Measurements from ENCODE around the gene CRYBG3.
"Not testable (repeated sequence)": the region's sequence is repeated elsewhere in the genome, so short reads cannot be mapped to it uniquely, and the experiment has no call there.

The CRYBG3 gene

DNA sequence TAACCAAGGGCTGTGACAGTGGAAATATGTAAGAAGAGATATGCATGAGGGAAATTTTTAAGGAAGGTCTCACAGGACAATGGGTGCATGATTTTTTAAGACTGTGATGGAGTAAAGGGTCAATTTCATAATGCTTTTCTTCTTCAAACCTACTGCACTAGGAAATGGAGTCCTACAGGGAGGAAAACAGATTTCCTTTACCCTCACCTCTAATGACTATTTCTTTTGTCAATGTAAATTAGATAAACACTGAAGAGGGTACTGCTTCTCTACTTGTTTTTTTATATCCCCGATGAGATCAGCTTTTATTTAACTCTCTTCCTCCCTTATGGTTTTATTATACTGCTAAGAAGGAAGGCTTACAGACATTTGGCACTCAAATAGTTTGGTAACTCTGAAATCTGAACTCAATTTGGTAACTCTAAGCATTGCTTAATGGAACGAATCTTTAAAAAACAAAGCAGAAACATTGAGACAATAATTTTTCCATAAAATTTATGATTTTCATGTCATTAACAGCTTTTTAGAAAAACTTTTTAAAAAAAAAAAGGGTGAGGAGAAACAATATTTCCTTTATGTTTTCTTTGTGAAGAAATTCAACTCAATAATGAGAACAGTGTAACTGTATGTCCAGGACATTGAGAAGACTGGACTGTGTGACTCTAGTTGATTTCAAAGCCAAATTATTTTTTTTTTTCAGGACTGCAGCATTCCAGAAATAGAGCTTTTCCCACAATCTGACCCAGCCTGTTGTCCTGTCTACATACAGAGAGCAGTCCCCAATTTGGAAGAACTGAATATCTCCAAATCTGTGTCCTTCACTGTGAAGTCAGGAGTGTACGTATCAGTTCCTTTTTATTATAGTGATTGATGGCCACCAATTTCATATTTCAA, 64.4 kb downstream of the CRYBG3 start:
- TF ChIP-seq PAX5 (IDR thresholded peaks at IDR 0.05; ENCODE audit: insufficient read depth, low read length, severe bottlenecking) = no peak
- no peak for TF ChIP-seq POU2F2 (IDR thresholded peaks at IDR 0.05; ENCODE audit: low read depth, low read length)
- TF ChIP-seq TAF1 (IDR thresholded peaks at IDR 0.05; ENCODE audit: low read depth, low read length) = no peak
- TF ChIP-seq SPI1 (IDR thresholded peaks at IDR 0.05; ENCODE audit: low read depth, low read length) = no peak
- TF ChIP-seq POLR2AphosphoS5 (IDR thresholded peaks at IDR 0.05; ENCODE audit: low read depth, low read length) = no peak
- no peak for FAIRE-seq

DNA sequence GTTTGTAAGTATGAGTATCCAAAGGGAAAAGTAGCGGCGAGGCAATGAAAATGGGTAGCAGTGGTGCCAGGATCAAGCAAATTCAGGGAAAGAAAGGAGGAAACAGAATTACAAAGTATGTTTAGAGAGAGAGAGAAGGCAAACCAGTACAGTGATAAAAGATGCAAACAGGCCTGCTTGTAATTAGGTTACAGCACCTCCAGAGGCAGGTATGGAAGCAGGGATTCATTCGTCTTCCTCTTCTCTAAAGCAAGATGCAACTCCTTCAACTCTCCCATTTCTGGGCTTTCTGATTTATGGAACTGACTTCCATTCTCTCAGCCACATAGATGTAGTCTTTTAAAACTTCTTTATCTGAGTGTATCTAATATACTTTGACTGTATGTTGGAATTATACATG, 68.0 kb downstream of the CRYBG3 start:
- DNase-seq (ENCODE audit: insufficient read length, low spot score) (no peak), FAIRE-seq (no peak)
- TF ChIP-seq POLR2AphosphoS5 (IDR thresholded peaks at IDR 0.05; ENCODE audit: low read depth, low read length) (no peak), POU2F2 (IDR thresholded peaks at IDR 0.05; ENCODE audit: low read depth, low read length) (no peak), SPI1 (IDR thresholded peaks at IDR 0.05; ENCODE audit: low read depth, low read length) (no peak), PAX5 (IDR thresholded peaks at IDR 0.05; ENCODE audit: insufficient read depth, low read length, severe bottlenecking) (no peak), POLR2A (IDR thresholded peaks at IDR 0.05; ENCODE audit: low read depth, low read length) (no peak), TAF1 (IDR thresholded peaks at IDR 0.05; ENCODE audit: low read depth, low read length) (no peak)

More for the DNA sequence above, 64.4 kb downstream of the CRYBG3 start:
- DNase-seq (ENCODE audit: insufficient read length, low spot score) = no peak

DNA sequence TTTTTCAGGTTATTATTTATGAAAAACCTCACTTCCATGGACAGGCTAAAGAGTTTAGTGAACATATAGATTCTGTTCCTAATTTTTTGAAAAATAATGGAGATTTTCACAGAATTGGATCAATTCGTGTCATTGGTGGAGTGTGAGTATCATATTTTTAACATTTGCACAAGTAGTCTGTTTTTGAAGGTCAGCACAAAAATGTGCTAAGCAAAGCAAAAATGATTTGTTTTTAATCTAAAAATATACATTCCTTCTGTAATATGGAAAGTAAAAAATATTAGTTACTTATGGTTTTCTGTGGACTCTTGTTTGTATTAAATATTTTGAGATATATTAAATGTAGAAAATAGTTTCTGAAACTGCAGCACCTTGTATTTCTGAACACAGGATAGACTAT, 71.0 kb downstream of the CRYBG3 start:
- DNase-seq (ENCODE audit: insufficient read length, low spot score) (no peak), FAIRE-seq (no peak)
- TF ChIP-seq SPI1 (IDR thresholded peaks at IDR 0.05; ENCODE audit: low read depth, low read length) = no peak
- no peak for TF ChIP-seq TAF1 (IDR thresholded peaks at IDR 0.05; ENCODE audit: low read depth, low read length)
- TF ChIP-seq POLR2AphosphoS5 (IDR thresholded peaks at IDR 0.05; ENCODE audit: low read depth, low read length) = no peak
- no peak for TF ChIP-seq POU2F2 (IDR thresholded peaks at IDR 0.05; ENCODE audit: low read depth, low read length)
- TF ChIP-seq POLR2A (IDR thresholded peaks at IDR 0.05; ENCODE audit: low read depth, low read length) = no peak
- no peak for TF ChIP-seq PAX5 (IDR thresholded peaks at IDR 0.05; ENCODE audit: insufficient read depth, low read length, severe bottlenecking)

DNA sequence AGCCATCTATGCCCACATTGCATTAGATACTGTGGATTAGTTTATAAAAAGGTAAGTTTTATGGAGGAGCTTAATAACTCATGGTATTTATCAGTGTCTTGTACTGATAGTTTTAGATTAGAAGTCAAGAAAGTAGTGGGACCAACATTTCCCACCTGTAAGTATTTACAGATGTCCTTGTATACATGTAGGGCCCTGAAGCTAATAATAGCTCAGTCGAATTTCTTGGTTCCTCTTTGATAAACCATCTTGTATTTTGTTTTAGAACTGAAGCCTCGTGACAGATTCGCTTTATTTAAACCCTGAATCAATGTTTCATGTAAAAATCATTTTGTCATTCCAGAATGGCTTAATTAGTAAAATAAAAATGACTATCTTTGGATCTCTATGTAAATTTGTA, 73.4 kb downstream of the CRYBG3 start:
- TF ChIP-seq PAX5 (IDR thresholded peaks at IDR 0.05; ENCODE audit: insufficient read depth, low read length, severe bottlenecking) = no peak
- DNase-seq (ENCODE audit: insufficient read length, low spot score) = no peak
- FAIRE-seq = no peak

DNA sequence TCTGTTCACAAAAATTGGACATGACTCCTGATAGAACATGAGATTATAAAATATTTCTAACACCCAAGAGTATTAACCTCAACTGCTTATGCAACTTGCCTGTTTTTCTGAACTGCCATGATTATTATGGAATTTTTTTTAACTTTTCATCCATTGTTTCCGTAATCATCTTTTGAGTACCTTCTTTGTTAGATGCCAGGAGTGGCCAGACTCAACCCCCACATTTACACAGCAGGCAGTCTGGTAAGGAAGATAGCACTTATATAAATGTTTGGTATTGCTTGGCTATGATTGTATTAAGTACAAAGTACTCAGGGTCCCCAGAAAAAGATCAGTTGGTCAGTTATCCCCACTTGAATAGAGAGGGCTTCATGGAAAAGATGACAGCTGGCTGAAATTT, 74.3 kb downstream of the CRYBG3 start:
- DNase-seq (ENCODE audit: insufficient read length, low spot score) = no peak
- no peak for FAIRE-seq
- TF ChIP-seq PAX5 (IDR thresholded peaks at IDR 0.05; ENCODE audit: insufficient read depth, low read length, severe bottlenecking) = no peak
- TF ChIP-seq POLR2A (IDR thresholded peaks at IDR 0.05; ENCODE audit: low read depth, low read length) = no peak

DNA sequence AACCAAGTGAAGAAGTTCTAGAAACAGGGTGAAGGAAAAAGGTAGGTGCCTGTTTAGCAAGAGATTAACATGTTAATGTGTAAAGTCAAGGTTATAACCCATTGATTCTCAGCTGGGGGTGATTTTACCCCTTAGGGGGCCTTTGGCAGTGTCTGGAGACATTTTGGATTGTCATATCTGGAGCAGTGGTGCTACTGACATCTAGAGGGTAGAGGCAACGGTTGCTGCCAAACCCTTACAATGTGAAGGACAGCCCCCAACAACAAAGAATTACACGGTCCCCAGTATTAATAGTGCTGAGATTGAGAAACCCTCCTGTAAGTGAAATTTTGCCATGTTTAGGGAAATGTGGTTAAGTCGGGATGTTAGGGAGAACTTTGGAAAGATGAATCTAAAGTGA, 74.7 kb downstream of the CRYBG3 start:
- no peak for TF ChIP-seq POLR2A (IDR thresholded peaks at IDR 0.05; ENCODE audit: low read depth, low read length)
- no peak for TF ChIP-seq SPI1 (IDR thresholded peaks at IDR 0.05; ENCODE audit: low read depth, low read length)
- no peak for TF ChIP-seq TAF1 (IDR thresholded peaks at IDR 0.05; ENCODE audit: low read depth, low read length)
- TF ChIP-seq POLR2AphosphoS5 (IDR thresholded peaks at IDR 0.05; ENCODE audit: low read depth, low read length) = no peak
- TF ChIP-seq POU2F2 (IDR thresholded peaks at IDR 0.05; ENCODE audit: low read depth, low read length) = no peak
- TF ChIP-seq PAX5 (IDR thresholded peaks at IDR 0.05; ENCODE audit: insufficient read depth, low read length, severe bottlenecking) = no peak
- no peak for FAIRE-seq
- no peak for DNase-seq (ENCODE audit: insufficient read length, low spot score)

DNA sequence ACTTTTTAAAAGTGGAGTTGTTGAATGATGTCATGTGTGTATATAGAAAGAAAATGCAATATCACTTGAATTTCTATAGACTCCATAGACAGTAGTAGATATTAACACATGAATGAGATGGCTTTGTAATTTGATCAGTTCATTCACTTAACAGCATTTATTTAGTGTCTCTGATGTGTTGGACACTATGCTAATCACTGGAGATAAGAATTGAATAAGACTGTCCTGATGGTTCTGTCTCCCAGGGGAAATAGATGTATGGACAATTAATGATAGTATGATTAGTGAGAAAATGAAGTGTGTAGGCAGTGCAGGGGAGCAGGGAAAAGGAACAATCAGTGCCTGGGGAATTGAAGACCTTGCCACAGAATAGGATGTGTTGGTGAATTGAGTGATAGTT, 77.5 kb downstream of the CRYBG3 start:
- FAIRE-seq (no peak), DNase-seq (ENCODE audit: insufficient read length, low spot score) (no peak)
- TF ChIP-seq PAX5 (IDR thresholded peaks at IDR 0.05; ENCODE audit: insufficient read depth, low read length, severe bottlenecking) = no peak
- TF ChIP-seq POU2F2 (IDR thresholded peaks at IDR 0.05; ENCODE audit: low read depth, low read length) = no peak
- no peak for TF ChIP-seq POLR2A (IDR thresholded peaks at IDR 0.05; ENCODE audit: low read depth, low read length)
- no peak for TF ChIP-seq TAF1 (IDR thresholded peaks at IDR 0.05; ENCODE audit: low read depth, low read length)
- no peak for TF ChIP-seq POLR2AphosphoS5 (IDR thresholded peaks at IDR 0.05; ENCODE audit: low read depth, low read length)
- no peak for TF ChIP-seq SPI1 (IDR thresholded peaks at IDR 0.05; ENCODE audit: low read depth, low read length)

DNA sequence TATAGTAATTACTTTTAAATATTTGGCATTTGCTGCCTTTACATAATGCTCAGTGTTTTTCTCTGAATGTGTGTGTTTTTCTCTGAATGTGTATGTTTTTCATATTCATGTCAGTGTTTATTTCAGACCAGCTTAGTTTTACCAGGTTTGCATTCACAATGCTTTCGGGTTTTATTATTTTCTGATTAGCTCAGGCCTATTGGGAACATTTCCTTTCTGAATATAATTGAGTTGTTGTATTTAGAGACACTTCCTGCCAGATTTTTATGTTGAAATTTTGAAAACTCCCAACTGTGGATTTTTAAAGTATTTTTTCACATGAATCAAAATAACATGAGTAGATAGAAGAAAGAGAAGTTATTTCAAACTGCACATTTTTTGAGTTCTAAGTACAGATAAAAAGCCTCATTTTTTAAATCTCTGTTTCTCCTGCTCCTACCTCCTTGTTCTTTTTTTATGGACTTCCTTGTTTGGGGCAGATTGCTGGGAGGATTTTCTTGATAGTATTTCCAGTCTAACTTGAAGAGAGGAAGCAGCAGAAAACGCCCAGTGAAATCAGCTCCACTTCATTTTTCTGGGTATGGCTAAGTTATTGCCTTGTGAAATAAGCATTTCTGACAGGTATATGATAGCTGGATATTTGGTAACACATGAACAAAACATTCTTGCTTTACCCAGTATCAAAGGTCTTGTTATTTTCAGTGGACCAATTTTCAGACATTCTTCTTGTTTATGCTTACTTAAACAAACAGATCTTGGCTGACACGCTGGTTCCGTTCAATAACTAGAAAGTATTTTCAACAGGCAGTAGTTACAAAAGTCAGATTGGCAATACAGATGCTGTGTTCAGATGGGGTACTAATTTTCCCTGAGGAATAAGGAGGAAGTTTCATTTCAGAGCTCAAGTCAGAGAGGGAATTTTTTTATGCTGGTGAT, 79.8 kb downstream of the CRYBG3 start:
- TF ChIP-seq POU2F2 (IDR thresholded peaks at IDR 0.05; ENCODE audit: low read depth, low read length) = no peak
- FAIRE-seq (no peak), DNase-seq (ENCODE audit: insufficient read length, low spot score) (no peak)

DNA sequence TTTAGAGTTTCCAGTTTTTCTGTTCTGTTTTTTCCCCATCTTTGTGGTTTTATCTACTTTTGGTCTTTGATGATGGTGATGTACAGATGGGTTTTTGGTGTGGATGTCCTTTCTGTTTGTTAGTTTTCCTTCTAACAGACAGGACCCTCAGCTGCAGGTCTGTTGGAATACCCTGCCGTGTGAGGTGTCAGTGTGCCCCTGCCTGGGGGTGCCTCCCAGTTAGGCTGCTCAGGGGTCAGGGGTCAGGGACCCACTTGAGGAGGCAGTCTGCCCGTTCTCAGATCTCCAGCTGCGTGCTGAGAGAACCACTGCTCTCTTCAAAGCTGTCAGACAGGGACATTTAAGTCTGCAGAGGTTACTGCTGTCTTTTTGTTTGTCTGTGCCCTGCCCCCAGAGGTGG, 88.0 kb downstream of the CRYBG3 start:
- DNase-seq (ENCODE audit: insufficient read length, low spot score); FAIRE-seq: not testable (repeated sequence)

DNA sequence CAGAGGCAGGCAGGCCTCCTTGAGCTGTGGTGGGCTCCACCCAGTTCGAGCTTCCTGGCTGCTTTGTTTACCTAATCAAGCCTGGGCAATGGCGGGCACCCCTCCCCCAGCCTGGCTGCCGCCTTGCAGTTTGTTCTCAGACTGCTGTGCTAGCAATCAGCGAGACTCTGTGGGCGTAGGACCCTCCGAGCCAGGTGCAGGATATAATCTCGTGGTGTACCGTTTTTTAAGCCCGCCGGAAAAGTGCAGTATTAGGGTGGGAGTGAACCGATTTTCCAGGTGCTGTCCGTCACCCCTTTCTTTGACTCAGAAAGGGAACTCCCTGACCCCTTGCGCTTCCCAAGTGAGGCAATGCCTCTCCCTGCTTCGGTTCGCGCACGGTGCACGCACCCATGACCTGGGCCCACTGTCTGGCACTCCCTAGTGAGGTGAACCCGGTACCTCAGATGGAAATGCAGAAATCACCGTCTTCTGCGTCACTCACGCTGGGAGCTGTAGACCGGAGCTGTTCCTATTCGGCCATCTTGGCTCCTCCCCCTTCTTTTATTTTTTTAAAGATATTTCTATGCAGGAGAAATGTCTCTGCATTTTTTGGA, 88.5 kb downstream of the CRYBG3 start:
- DNase-seq (ENCODE audit: insufficient read length, low spot score); FAIRE-seq: not testable (repeated sequence)

Measured in GM12891 (cell line).